Testis (tissue), 2 donors: ENCODE measurements around the gene ANXA6.

Source experiments
- CTCF ChIP-seq, 3 experiments: fragments of 450-650 bp in 2 of 3; fragments of 200-600 bp in 1 of 3; sonication (generic) in 1 of 3; IDR thresholded peaks; one replicate each; pipeline ENCODE4 v1.5.1; 2016 to 2019; ENCODE audit warnings: antibody characterized with exemption in 3 of 3, mild to moderate bottlenecking in 2 of 3, moderate library complexity in 1 of 3
- POLR2A ChIP-seq: fragments of 450-650 bp; IDR thresholded peaks from one replicate; pipeline ENCODE4 v1.6.1; 2017; ENCODE audit warnings: antibody characterized with exemption, mild to moderate bottlenecking, moderate library complexity

- no peak for TF ChIP-seq CTCF (IDR thresholded peaks at IDR 0.05)
- no peak for TF ChIP-seq POLR2A
Observed at GRCh38 chr5:151053796-151054462, 103.7 kb downstream of the ANXA6 start.
